Neural progenitor cell (in vitro differentiated cells): ENCODE data around the gene SNX25. TPM values are rescaled to one million over a fixed set of nuclear protein-coding genes. Genes with fewer than 3 reads are reported as not detected.

Source experiments
- DNase-seq: peaks from one replicate; pipeline ENCODE4 v3.0.0-alpha.2; 2016; ENCODE audit warnings: low spot score
- H2AFZ ChIP-seq: fragments of 200-600 bp; sonication (generic); replicated peaks from 2 replicates; pipeline ENCODE4 v1.6.1; 2016; ENCODE audit warnings: antibody characterized with exemption
- H3F3A ChIP-seq: fragments of 200-600 bp; sonication (generic); 2 replicates; pipeline ENCODE4 v1.6.1; 2016; ENCODE audit warnings: antibody characterized with exemption, low read depth
- H3K27ac ChIP-seq: fragments of 200-600 bp; sonication (generic); 2 replicates; pipeline ENCODE4 v1.5.1; 2016; ENCODE audit warnings: mild to moderate bottlenecking
- H3K27me3 ChIP-seq: fragments of 200-600 bp; sonication (generic); 2 replicates; pipeline ENCODE4 v1.6.1; 2016; ENCODE audit warnings: mild to moderate bottlenecking, moderate library complexity
- H3K36me3 ChIP-seq: fragments of 200-600 bp; sonication (generic); 2 replicates; pipeline ENCODE4 v1.5.1; 2016
- H3K4me1 ChIP-seq: fragments of 200-600 bp; sonication (generic); 2 replicates; pipeline ENCODE4 v1.6.1; 2016; ENCODE audit warnings: mixed run types
- H3K4me2 ChIP-seq: fragments of 200-600 bp; sonication (generic); 2 replicates; pipeline ENCODE4 v1.6.1; 2016
- H3K4me3 ChIP-seq: fragments of 200-600 bp; sonication (generic); 2 replicates; pipeline ENCODE4 v1.5.1; 2016
- H3K79me2 ChIP-seq: fragments of 200-600 bp; sonication (generic); 2 replicates; pipeline ENCODE4 v1.6.1; 2016; ENCODE audit warnings: low read depth
- H3K9ac ChIP-seq: fragments of 200-600 bp; sonication (generic); 2 replicates; pipeline ENCODE4 v1.6.1; 2016
- H3K9me3 ChIP-seq: fragments of 200-600 bp; sonication (generic); 2 replicates; pipeline ENCODE4 v1.5.1; 2016; ENCODE audit warnings: low read depth
- H4K20me1 ChIP-seq: fragments of 200-600 bp; sonication (generic); 2 replicates; pipeline ENCODE4 v1.6.1; 2016; ENCODE audit warnings: low read depth
- H3K27ac Mint-ChIP-seq: 3 replicates; pipeline ENCODE4 v1.8.0; 2021; ENCODE audit warnings: mixed read lengths
- H3K27me3 Mint-ChIP-seq: 2 replicates; pipeline ENCODE4 v1.8.0; 2022; ENCODE audit warnings: low read depth, mild to moderate bottlenecking, inconsistent platforms, moderate library complexity, mixed read lengths; ENCODE audit not compliant: insufficient read depth
- H3K36me3 Mint-ChIP-seq: 3 replicates; pipeline ENCODE4 v1.8.0; 2021; ENCODE audit warnings: mixed read lengths
- H3K4me1 Mint-ChIP-seq: 3 replicates; pipeline ENCODE4 v1.8.0; 2021; ENCODE audit warnings: mixed read lengths
- H3K4me3 Mint-ChIP-seq: 3 replicates; pipeline ENCODE4 v1.8.0; 2021; ENCODE audit warnings: mild to moderate bottlenecking, moderate library complexity, mixed read lengths
- H3K9me3 Mint-ChIP-seq: 3 replicates; pipeline ENCODE4 v1.8.0; 2020; ENCODE audit warnings: mixed read lengths
- EZH2 ChIP-seq: fragments of 200-600 bp; sonication (generic); IDR thresholded peaks from 2 replicates; pipeline ENCODE4 v1.6.1; 2017; ENCODE audit warnings: antibody characterized with exemption, mild to moderate bottlenecking, moderate library complexity
- EZH2phosphoT487 ChIP-seq: fragments of 200-600 bp; sonication (generic); IDR thresholded peaks from 2 replicates; pipeline ENCODE4 v1.6.1; 2017; ENCODE audit warnings: antibody characterized with exemption
- total RNA-seq: library from RNA; depleted of rRNA; stranded (reverse); fragments of >200 nt; gene quantifications from 2 replicates; pipeline ENCODE4 v1.2.3, GENCODE V29; 2015; ENCODE audit warnings: low replicate concordance
- TF ChIP-seq, protein P1 (sequence below): fragments of 200-600 bp; sonication (generic); IDR thresholded peaks from 2 replicates; pipeline ENCODE4 v1.5.1; 2017; ENCODE audit warnings: antibody characterized with exemption, mild to moderate bottlenecking

SNX25 gene
- total RNA-seq, 1 donor from 2014 or later = 50.8 TPM

DNA sequence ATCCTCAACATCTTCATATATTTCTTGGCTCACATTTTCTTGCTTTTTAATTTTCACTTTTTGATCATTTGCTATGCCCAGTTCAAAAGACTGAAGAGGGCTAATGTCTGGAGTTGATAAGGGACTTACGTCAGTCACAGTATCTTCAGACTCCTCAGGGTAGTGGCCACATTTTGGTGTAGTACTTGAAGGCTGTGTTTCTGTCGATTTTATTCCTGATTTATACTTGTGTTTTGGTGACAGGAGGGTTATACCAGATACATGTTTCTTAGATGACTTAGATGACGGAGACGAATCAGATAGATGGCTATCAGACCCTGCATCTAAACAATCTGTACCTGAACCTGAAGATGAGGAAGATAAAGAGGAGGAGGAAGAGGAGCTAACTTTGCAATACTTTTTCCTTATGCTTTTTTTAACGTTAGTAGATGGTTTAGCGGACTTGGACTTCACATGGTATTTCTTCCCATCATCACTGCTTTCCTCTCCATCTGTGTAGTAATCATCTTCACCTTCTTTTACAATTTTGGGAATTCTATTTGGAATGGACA is 19.0 kb upstream of the SNX25 start:
- Histone ChIP-seq H3K27ac (no peak overlapping the region), H3K27me3 (no peaks in the 10 kb centered on the region), H3K79me2 (peaks cover 54% of the 10 kb centered on the region), H3K4me1 (peaks cover under 1% of the 10 kb centered on the region), H3K36me3 (no peaks in the 10 kb centered on the region), H3K9me3 (no peaks in the 10 kb centered on the region), H3K9ac (no peak overlapping the region), H3K4me3 (no peak overlapping the region), H4K20me1 (peaks cover 18% of the 10 kb centered on the region), H3K4me2 (no peak overlapping the region), H3F3A (no peaks in the 10 kb centered on the region), H2AFZ (no peak overlapping the region)
- DNase-seq = no peak
- TF ChIP-seq, protein P1, sequence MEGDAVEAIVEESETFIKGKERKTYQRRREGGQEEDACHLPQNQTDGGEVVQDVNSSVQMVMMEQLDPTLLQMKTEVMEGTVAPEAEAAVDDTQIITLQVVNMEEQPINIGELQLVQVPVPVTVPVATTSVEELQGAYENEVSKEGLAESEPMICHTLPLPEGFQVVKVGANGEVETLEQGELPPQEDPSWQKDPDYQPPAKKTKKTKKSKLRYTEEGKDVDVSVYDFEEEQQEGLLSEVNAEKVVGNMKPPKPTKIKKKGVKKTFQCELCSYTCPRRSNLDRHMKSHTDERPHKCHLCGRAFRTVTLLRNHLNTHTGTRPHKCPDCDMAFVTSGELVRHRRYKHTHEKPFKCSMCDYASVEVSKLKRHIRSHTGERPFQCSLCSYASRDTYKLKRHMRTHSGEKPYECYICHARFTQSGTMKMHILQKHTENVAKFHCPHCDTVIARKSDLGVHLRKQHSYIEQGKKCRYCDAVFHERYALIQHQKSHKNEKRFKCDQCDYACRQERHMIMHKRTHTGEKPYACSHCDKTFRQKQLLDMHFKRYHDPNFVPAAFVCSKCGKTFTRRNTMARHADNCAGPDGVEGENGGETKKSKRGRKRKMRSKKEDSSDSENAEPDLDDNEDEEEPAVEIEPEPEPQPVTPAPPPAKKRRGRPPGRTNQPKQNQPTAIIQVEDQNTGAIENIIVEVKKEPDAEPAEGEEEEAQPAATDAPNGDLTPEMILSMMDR = no peak
- TF ChIP-seq EZH2phosphoT487 (no peak), EZH2 (no peak)
- peaks cover 2% of the 10 kb centered on the region for H3K27me3 Mint-ChIP-seq
- peaks cover 11% of the 10 kb centered on the region for H3K36me3 Mint-ChIP-seq
- H3K4me3 Mint-ChIP-seq = no peak overlapping the region
- H3K27ac Mint-ChIP-seq = no peak overlapping the region
- no peaks in the 10 kb centered on the region for H3K4me1 Mint-ChIP-seq
- no peaks in the 10 kb centered on the region for H3K9me3 Mint-ChIP-seq

GRCh38 chr4:185192059-185192458 is 17.3 kb upstream of the SNX25 start:
- H3K4me2 ChIP-seq = no peak overlapping the region
- peaks cover 14% of the 10 kb centered on the region for H4K20me1 ChIP-seq
- Mint-ChIP-seq H3K36me3 (peaks cover 13% of the 10 kb centered on the region), H3K27ac (no peak overlapping the region), H3K27me3 (peaks cover 2% of the 10 kb centered on the region), H3K4me3 (no peak overlapping the region), H3K9me3 (no peaks in the 10 kb centered on the region), H3K4me1 (no peaks in the 10 kb centered on the region)
- no peak overlapping the region for H2AFZ ChIP-seq
- peaks cover 52% of the 10 kb centered on the region for H3K79me2 ChIP-seq
- no peaks in the 10 kb centered on the region for H3K4me1 ChIP-seq
- no peak overlapping the region for H3K27ac ChIP-seq
- no peaks in the 10 kb centered on the region for H3F3A ChIP-seq
- H3K4me3 ChIP-seq = no peak overlapping the region
- H3K36me3 ChIP-seq = no peaks in the 10 kb centered on the region
- no peaks in the 10 kb centered on the region for H3K9me3 ChIP-seq
- no peaks in the 10 kb centered on the region for H3K27me3 ChIP-seq
- TF ChIP-seq EZH2 = no peak
- TF ChIP-seq, protein P1 = no peak
- TF ChIP-seq EZH2phosphoT487 = no peak
- DNase-seq = no peak
- no peak overlapping the region for H3K9ac ChIP-seq

- no peaks in the 10 kb centered on the region for H3K9me3 Mint-ChIP-seq
- Histone ChIP-seq H3K27ac (no peak overlapping the region), H3K79me2 (peaks cover 74% of the 10 kb centered on the region), H3K9ac (no peak overlapping the region), H3F3A (no peaks in the 10 kb centered on the region), H3K36me3 (no peaks in the 10 kb centered on the region), H3K4me1 (no peaks in the 10 kb centered on the region), H3K27me3 (no peaks in the 10 kb centered on the region), H4K20me1 (peaks cover 13% of the 10 kb centered on the region), H2AFZ (no peak overlapping the region), H3K9me3 (no peaks in the 10 kb centered on the region), H3K4me3 (no peak overlapping the region), H3K4me2 (no peak overlapping the region)
- DNase-seq = no peak
- H3K27ac Mint-ChIP-seq = no peak overlapping the region
- TF ChIP-seq EZH2phosphoT487 (no peak), EZH2 (no peak)
- TF ChIP-seq, protein P1 = no peak
- no peak overlapping the region for H3K4me3 Mint-ChIP-seq
- H3K4me1 Mint-ChIP-seq = no peaks in the 10 kb centered on the region
- peaks cover 2% of the 10 kb centered on the region for H3K27me3 Mint-ChIP-seq
- H3K36me3 Mint-ChIP-seq = peaks cover 9% of the 10 kb centered on the region
Observed at GRCh38 chr4:185194924-185195888, 14.2 kb upstream of the SNX25 start.
